B cell (primary cell): Measurements from ENCODE around the gene ZNF423. TPM values are rescaled to one million over a fixed set of nuclear protein-coding genes. Genes with fewer than 3 reads are reported as not detected.

Experiments used
- ATAC-seq: fragments of 200-7000 bp; cut with Tn5 transposase; one replicate; pipeline ENCODE4 v1.10.0; 2021; ENCODE audit warnings: low read depth, mild to moderate bottlenecking, moderate number of reproducible peaks, moderate library complexity
- CTCF ChIA-PET: fragments of 350-600 bp; sonication (Branson Sonifier 250); formaldehyde crosslinking; loops from one replicate; lab custom pipeline; 2021; ENCODE audit warnings: antibody characterized with exemption, inconsistent platforms; lab: Charles Lee
- POLR2A ChIA-PET: fragments of 350-600 bp; sonication (Branson Sonifier 250); formaldehyde crosslinking; loops from one replicate; lab custom pipeline; 2021; ENCODE audit warnings: antibody characterized with exemption; lab: Charles Lee
- DNase-seq: peaks from one replicate; pipeline ENCODE4 v3.0.0; 2013
- H2AFZ ChIP-seq: 2 replicates; pipeline ENCODE4 v1.6.1; 2012; ENCODE audit warnings: mild to moderate bottlenecking, low read depth, low read length; ENCODE audit not compliant: insufficient read depth, poor library complexity, severe bottlenecking
- H3K27ac ChIP-seq, 2 donors: 1 replicate in 1 of 2; 2 replicates in 1 of 2; pipeline ENCODE4 v1.5.1; 2012 to 2013; ENCODE audit warnings: low read length in 2 of 2, mild to moderate bottlenecking in 2 of 2, moderate library complexity in 1 of 2
- H3K27me3 ChIP-seq, 4 experiments: fragments of 200-600 bp in 1 of 4; sonication (generic) in 1 of 4; replicated peaks in 1 of 4; 1 replicate in 2 of 4; 2 replicates in 2 of 4; pipeline versions ENCODE4 v1.6.1 to v1.7.0; 2013 to 2016; ENCODE audit warnings: low read length in 3 of 4, mild to moderate bottlenecking in 2 of 4, mixed read lengths in 1 of 4, moderate library complexity in 1 of 4; ENCODE audit not compliant: insufficient read depth in 4 of 4, control insufficient read depth in 3 of 4; ENCODE audit errors: control extremely low read depth in 1 of 4
- H3K36me3 ChIP-seq, 2 experiments: replicated peaks in 1 of 2; 1 replicate in 1 of 2; 2 replicates in 1 of 2; pipeline versions ENCODE4 v1.6.1 to v1.7.1; 2013; ENCODE audit warnings: low read length in 1 of 2; ENCODE audit not compliant: insufficient read depth in 2 of 2, control insufficient read depth in 1 of 2; ENCODE audit errors: control extremely low read depth in 1 of 2, extremely low read depth in 1 of 2
- H3K4me1 ChIP-seq, 2 donors: fragments of 200-600 bp in 1 of 2; sonication (generic) in 1 of 2; 1 replicate in 1 of 2; 2 replicates in 1 of 2; pipeline versions ENCODE4 v1.5.1 to v1.6.1; 2013 to 2017; ENCODE audit warnings: low read length in 2 of 2; ENCODE audit not compliant: control insufficient read depth in 2 of 2, insufficient read depth in 2 of 2
- H3K4me2 ChIP-seq: replicated peaks from 2 replicates; pipeline ENCODE3; 2012; ENCODE audit warnings: mild to moderate bottlenecking, low read depth, low read length; ENCODE audit not compliant: poor library complexity, severe bottlenecking
- H3K4me3 ChIP-seq, 5 experiments: fragments of 200-600 bp in 1 of 5; sonication (generic) in 1 of 5; 1 replicate in 3 of 5; 2 replicates in 2 of 5; pipeline versions ENCODE4 v1.5.1 to v1.7.0; 2011 to 2016; ENCODE audit warnings: low read length in 4 of 5, mild to moderate bottlenecking in 4 of 5, low read depth in 2 of 5, control low read depth in 1 of 5, moderate library complexity in 1 of 5; ENCODE audit not compliant: insufficient read depth in 1 of 5; ENCODE audit errors: control extremely low read depth in 1 of 5, extremely low read depth in 1 of 5
- H3K79me2 ChIP-seq: fragments of 200-600 bp; sonication (generic); one replicate; pipeline ENCODE4 v1.6.0; 2016; ENCODE audit warnings: low read length; ENCODE audit not compliant: control insufficient read depth, insufficient read depth
- H3K9ac ChIP-seq: fragments of 200-600 bp; sonication (generic); 2 replicates; pipeline ENCODE4 v1.6.1; 2017; ENCODE audit warnings: mild to moderate bottlenecking, low read length, moderate library complexity
- H3K9me3 ChIP-seq, 3 donors: one replicate each; pipeline versions ENCODE4 v1.6.1 to v1.7.1; 2013; ENCODE audit warnings: low read length in 2 of 3; ENCODE audit not compliant: control insufficient read depth in 2 of 3, insufficient read depth in 1 of 3; ENCODE audit errors: control extremely low read depth in 1 of 3
- H4K20me1 ChIP-seq: 2 replicates; pipeline ENCODE4 v1.6.0; 2012; ENCODE audit warnings: mild to moderate bottlenecking, low read length; ENCODE audit not compliant: insufficient read depth, control insufficient read depth, poor library complexity, severe bottlenecking
- H3K27ac Mint-ChIP-seq: one replicate; pipeline ENCODE4 v1.8.0; 2021; ENCODE audit warnings: mixed read lengths
- H3K27me3 Mint-ChIP-seq: one replicate; pipeline ENCODE4 v1.8.0; 2021; ENCODE audit warnings: mixed read lengths
- H3K4me1 Mint-ChIP-seq: one replicate; pipeline ENCODE4 v1.8.0; 2021; ENCODE audit warnings: mixed read lengths
- H3K4me3 Mint-ChIP-seq: one replicate; pipeline ENCODE4 v1.8.0; 2021; ENCODE audit warnings: mixed read lengths
- H3K9me3 Mint-ChIP-seq: one replicate; pipeline ENCODE4 v1.8.0; 2022; ENCODE audit warnings: mixed read lengths; ENCODE audit not compliant: insufficient read depth
- CTCF ChIP-seq: fragments of 200-600 bp; IDR thresholded peaks from one replicate; pipeline ENCODE4 v1.8.0; 2022; ENCODE audit warnings: antibody characterized with exemption, mild to moderate bottlenecking
- EZH2 ChIP-seq: IDR thresholded peaks from 2 replicates; pipeline ENCODE4 v1.6.1; 2012; ENCODE audit warnings: borderline replicate concordance, low read depth, mild to moderate bottlenecking, moderate library complexity, low read length; ENCODE audit not compliant: insufficient read depth, poor library complexity, severe bottlenecking
- WGBS: methylation state at CpG from one replicate; pipeline ENCODE4 v1.1.5; 2013; ENCODE audit warnings: missing lambda C conversion rate; ENCODE audit not compliant: insufficient coverage; 5-methylcytosine and 5-hydroxymethylcytosine counted together
- intact Hi-C: fragments of 100-400 bp; cut with micrococcal nuclease; formaldehyde crosslinking; loops from one replicate; pipeline ENCODE4 v1.10.0; 2022
- polyA plus RNA-seq: library from polyadenylated mRNA; depleted of rRNA; stranded (reverse); fragments of >200 nt; gene quantifications from 2 replicates; pipeline ENCODE4 v1.2.3, GENCODE V29; 2012
- total RNA-seq, 2 donors: library from RNA; stranded (reverse); fragments of 120-200 nt in 1 of 2; gene quantifications; 1 replicate in 1 of 2; 2 replicates in 1 of 2; pipeline versions ENCODE4 v1.2.3 to v1.2.4, GENCODE V29; 2013 to 2022

ZNF423 gene
- total and polyA plus RNA-seq, 2 donors (not counting 1 experiment from before 2014, with no cell fraction given), result not detected

- Histone ChIP-seq H3K27me3 (no peaks in the 10 kb centered on the region), H3K4me3 (no peak overlapping the region), H3K4me1 (no peaks in the 10 kb centered on the region), H3K36me3 (no peaks in the 10 kb centered on the region), H3K9me3 (peaks cover 0 to 6% (median 0%) of the 10 kb centered on the region in 3 donors), H3K27ac (no peak overlapping the region), H2AFZ (no peak overlapping the region), H3K9ac (no peak overlapping the region), H3K4me2 (no peak overlapping the region), H4K20me1 (no peaks in the 10 kb centered on the region), H3K79me2 (no peaks in the 10 kb centered on the region)
- ChIA-PET POLR2A (no interaction called here), CTCF (no interaction called here)
- H3K27ac Mint-ChIP-seq, result no peak overlapping the region
- H3K4me3 Mint-ChIP-seq, result no peak overlapping the region
- intact Hi-C loops, result no loop called here
- no peaks in the 10 kb centered on the region for H3K9me3 Mint-ChIP-seq
- TF ChIP-seq EZH2 (no peak), CTCF (no peak)
- H3K27me3 Mint-ChIP-seq, result no peaks in the 10 kb centered on the region
- ATAC-seq, result no peak
- 82% methylated on average over 4 of the region's 4 CpGs for WGBS
- no peaks in the 10 kb centered on the region for H3K4me1 Mint-ChIP-seq
- DNase-seq, result no peak
Observed at GRCh38 chr16:49617016-49617629, 238.8 kb downstream of the ZNF423 start.

DNA sequence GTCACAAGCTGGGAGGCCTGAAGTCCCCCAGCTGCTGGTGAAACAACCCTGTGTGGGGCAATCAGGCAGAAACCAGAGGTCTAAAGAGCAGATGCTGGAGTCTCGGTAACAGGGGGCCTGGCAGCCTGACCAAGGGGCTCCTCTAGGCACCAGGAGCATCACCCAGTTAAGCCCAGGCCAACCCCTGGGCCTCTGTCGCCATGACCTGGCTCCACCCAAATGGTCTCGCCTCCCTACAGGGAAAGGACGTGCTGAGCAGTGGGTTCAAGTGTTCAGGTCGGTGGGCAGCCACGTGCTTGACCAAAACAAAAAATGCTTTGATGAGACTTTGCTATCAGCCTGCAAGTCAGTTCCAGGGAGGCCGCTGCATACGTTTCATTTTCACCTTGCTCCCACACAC, 240.3 kb downstream of the ZNF423 start:
- CTCF ChIA-PET, result no interaction called here
- no peaks in the 10 kb centered on the region for H3K27me3 ChIP-seq
- no peak overlapping the region for H2AFZ ChIP-seq
- H3K9me3 ChIP-seq, result peaks cover 0 to 6% (median 0%) of the 10 kb centered on the region in 3 donors
- 88% methylated on average over 8 of the region's 8 CpGs for WGBS
- peaks cover 5% of the 10 kb centered on the region for H3K27me3 Mint-ChIP-seq
- no peak overlapping the region for H3K9ac ChIP-seq
- H3K4me2 ChIP-seq, result no peak overlapping the region
- no peak for TF ChIP-seq EZH2
- no peak for TF ChIP-seq CTCF
- H3K27ac ChIP-seq, result no peak overlapping the region
- no peaks in the 10 kb centered on the region for H3K79me2 ChIP-seq
- peaks cover 2% of the 10 kb centered on the region for H3K9me3 Mint-ChIP-seq
- H3K4me1 ChIP-seq, result no peaks in the 10 kb centered on the region
- intact Hi-C loops, result no loop called here
- no peaks in the 10 kb centered on the region for H4K20me1 ChIP-seq
- no peak overlapping the region for H3K27ac Mint-ChIP-seq
- DNase-seq (no peak), ATAC-seq (no peak)
- POLR2A ChIA-PET, result no interaction called here
- no peak overlapping the region for H3K4me3 Mint-ChIP-seq
- no peaks in the 10 kb centered on the region for H3K36me3 ChIP-seq
- no peak overlapping the region for H3K4me3 ChIP-seq
- H3K4me1 Mint-ChIP-seq, result no peaks in the 10 kb centered on the region
